ENCODE data around the gene HTRA3.

HTRA3 gene

GRCh38 chr4:8317474-8317873 is 47.9 kb downstream of the HTRA3 start:
- no peak overlapping the region for H3K27ac ChIP-seq
- H3K4me3 ChIP-seq: no peak overlapping the region

- no peak overlapping the region for H3K27ac ChIP-seq
- no peak overlapping the region for H3K4me3 ChIP-seq
These were observed 49.0 kb downstream of the HTRA3 start for GRCh38 chr4:8318509-8318908.

GRCh38 chr4:8319061-8319460 is 49.5 kb downstream of the HTRA3 start:
- no peak overlapping the region for H3K27ac ChIP-seq
- no peak overlapping the region for H3K4me3 ChIP-seq

- peak overlapping the region in 1 of 21 experiments; percentile 47 for H3K27ac ChIP-seq
These were observed 50.3 kb downstream of the HTRA3 start for GRCh38 chr4:8319731-8320385.

GRCh38 chr4:8320386-8320750 is 50.8 kb downstream of the HTRA3 start:
- H3K4me3 ChIP-seq: no peak overlapping the region

More at GRCh38 chr4:8319731-8320385, 50.3 kb downstream of the HTRA3 start:
- H3K4me3 ChIP-seq: no peak overlapping the region

GRCh38 chr4:8321220-8321619 is 51.7 kb downstream of the HTRA3 start:
- no peak overlapping the region for H3K27ac ChIP-seq
- no peak overlapping the region for H3K4me3 ChIP-seq

More at GRCh38 chr4:8320386-8320750, 50.8 kb downstream of the HTRA3 start:
- H3K27ac ChIP-seq: peak overlapping the region in 1 of 21 experiments; percentile 47

GRCh38 chr4:8321771-8322170 is 52.2 kb downstream of the HTRA3 start:
- no peak overlapping the region for H3K4me3 ChIP-seq
- H3K27ac ChIP-seq: no peak overlapping the region

GRCh38 chr4:8322794-8323704 is 53.5 kb downstream of the HTRA3 start:
- Histone ChIP-seq H3K4me3 (no peak overlapping the region), H3K27ac (no peak overlapping the region)

GRCh38 chr4:8323947-8324555 is 54.5 kb downstream of the HTRA3 start:
- Histone ChIP-seq H3K27ac (no peak overlapping the region), H3K4me3 (no peak overlapping the region)

- H3K4me3 ChIP-seq: no peak overlapping the region
- no peak overlapping the region for H3K27ac ChIP-seq
These were observed 55.2 kb downstream of the HTRA3 start for GRCh38 chr4:8324640-8325239.

GRCh38 chr4:8325291-8325973 is 55.9 kb downstream of the HTRA3 start:
- no peak overlapping the region for H3K27ac ChIP-seq
- H3K4me3 ChIP-seq: no peak overlapping the region

GRCh38 chr4:8326206-8326605 is 56.7 kb downstream of the HTRA3 start:
- Histone ChIP-seq H3K4me3 (no peak overlapping the region), H3K27ac (no peak overlapping the region)

- Histone ChIP-seq H3K4me3 (no peak overlapping the region), H3K27ac (no peak overlapping the region)
These were observed 58.9 kb downstream of the HTRA3 start for GRCh38 chr4:8328456-8328855.

GRCh38 chr4:8328866-8329559 is 59.5 kb downstream of the HTRA3 start:
- Histone ChIP-seq H3K27ac (no peak overlapping the region), H3K4me3 (no peak overlapping the region)

GRCh38 chr4:8329560-8329858 is 60.0 kb downstream of the HTRA3 start:
- H3K27ac ChIP-seq: no peak overlapping the region

GRCh38 chr4:8329859-8330761 is 60.6 kb downstream of the HTRA3 start:
- no peak overlapping the region for H3K27ac ChIP-seq
- no peak overlapping the region for H3K4me3 ChIP-seq

More at GRCh38 chr4:8329560-8329858, 60.0 kb downstream of the HTRA3 start:
- no peak overlapping the region for H3K4me3 ChIP-seq

- Histone ChIP-seq H3K27ac (no peak overlapping the region), H3K4me3 (no peak overlapping the region)
These were observed 61.4 kb downstream of the HTRA3 start for GRCh38 chr4:8330821-8331574.

GRCh38 chr4:8331575-8331955 is 62.0 kb downstream of the HTRA3 start:
- H3K27ac ChIP-seq: no peak overlapping the region

More at GRCh38 chr4:8331575-8331955, 62.0 kb downstream of the HTRA3 start:
- no peak overlapping the region for H3K4me3 ChIP-seq

All from skin epidermis (tissue), 12 donors.